Testis (tissue), 2 donors: Measurements from ENCODE around the gene USP20.

Experiments used
- POLR2A ChIP-seq: fragments of 450-650 bp; IDR thresholded peaks from one replicate; pipeline ENCODE4 v1.6.1; 2017; ENCODE audit warnings: antibody characterized with exemption, mild to moderate bottlenecking, moderate library complexity
- TF ChIP-seq, protein P1 (sequence below), 3 experiments: fragments of 450-650 bp in 2 of 3; fragments of 200-600 bp in 1 of 3; sonication (generic) in 1 of 3; IDR thresholded peaks; one replicate each; pipeline ENCODE4 v1.5.1; 2016 to 2019; ENCODE audit warnings: antibody characterized with exemption in 3 of 3, mild to moderate bottlenecking in 2 of 3, moderate library complexity in 1 of 3

DNA sequence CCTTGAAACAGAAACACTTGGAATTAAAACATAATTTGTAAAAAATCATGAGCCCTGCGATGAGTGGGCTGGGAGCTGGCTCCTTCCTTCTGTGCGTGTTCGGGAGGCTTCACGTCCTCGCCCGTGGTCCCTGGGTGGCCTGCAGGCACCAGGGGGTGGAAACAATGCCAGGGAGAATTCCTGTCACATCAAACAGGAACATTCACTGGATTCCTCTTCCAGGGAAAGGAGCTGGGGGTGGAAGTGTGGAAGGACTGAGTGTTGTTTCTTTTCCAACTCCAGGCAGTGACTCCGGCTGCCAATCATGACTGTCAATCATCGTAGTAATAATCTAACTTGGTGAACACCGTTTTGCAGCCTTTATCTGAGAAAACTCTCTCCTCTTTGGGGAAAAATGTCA, 21.6 kb upstream of the USP20 start:
- TF ChIP-seq, protein P1, sequence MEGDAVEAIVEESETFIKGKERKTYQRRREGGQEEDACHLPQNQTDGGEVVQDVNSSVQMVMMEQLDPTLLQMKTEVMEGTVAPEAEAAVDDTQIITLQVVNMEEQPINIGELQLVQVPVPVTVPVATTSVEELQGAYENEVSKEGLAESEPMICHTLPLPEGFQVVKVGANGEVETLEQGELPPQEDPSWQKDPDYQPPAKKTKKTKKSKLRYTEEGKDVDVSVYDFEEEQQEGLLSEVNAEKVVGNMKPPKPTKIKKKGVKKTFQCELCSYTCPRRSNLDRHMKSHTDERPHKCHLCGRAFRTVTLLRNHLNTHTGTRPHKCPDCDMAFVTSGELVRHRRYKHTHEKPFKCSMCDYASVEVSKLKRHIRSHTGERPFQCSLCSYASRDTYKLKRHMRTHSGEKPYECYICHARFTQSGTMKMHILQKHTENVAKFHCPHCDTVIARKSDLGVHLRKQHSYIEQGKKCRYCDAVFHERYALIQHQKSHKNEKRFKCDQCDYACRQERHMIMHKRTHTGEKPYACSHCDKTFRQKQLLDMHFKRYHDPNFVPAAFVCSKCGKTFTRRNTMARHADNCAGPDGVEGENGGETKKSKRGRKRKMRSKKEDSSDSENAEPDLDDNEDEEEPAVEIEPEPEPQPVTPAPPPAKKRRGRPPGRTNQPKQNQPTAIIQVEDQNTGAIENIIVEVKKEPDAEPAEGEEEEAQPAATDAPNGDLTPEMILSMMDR (IDR thresholded peaks at IDR 0.05) = no peak
- TF ChIP-seq POLR2A = no peak
